Transverse colon (tissue), 4 donors: Measurements from ENCODE around the gene CDH26. TPM values are rescaled to one million over a fixed set of nuclear protein-coding genes. Genes with fewer than 3 reads are reported as not detected.
A peak's percentile ranks its signal among the peaks of the same experiment; 100 is the strongest.

Source experiments
- DNase-seq: peaks from one replicate; pipeline ENCODE4 v3.0.0-alpha.2; 2019
- H3K27ac ChIP-seq, 4 donors: fragments of 200-600 bp; sonication (generic); 2 replicates each; pipeline ENCODE4 v1.5.1; 2016 to 2018; ENCODE audit warnings: inconsistent platforms in 4 of 4
- H3K27me3 ChIP-seq: fragments of 200-600 bp; sonication (generic); 2 replicates; pipeline ENCODE4 v1.5.1; 2017; ENCODE audit warnings: inconsistent platforms
- H3K36me3 ChIP-seq, 4 donors: fragments of 200-600 bp; sonication (generic); 2 replicates each; pipeline ENCODE4 v1.5.1; 2017 to 2019; ENCODE audit warnings: inconsistent platforms in 4 of 4
- H3K4me1 ChIP-seq, 4 donors: fragments of 200-600 bp; sonication (generic); 2 replicates each; pipeline ENCODE4 v1.5.1; 2017 to 2020; ENCODE audit warnings: inconsistent platforms in 4 of 4
- H3K4me3 ChIP-seq, 4 donors: fragments of 200-600 bp; sonication (generic); 1 replicate in 1 of 4; 2 replicates in 3 of 4; pipeline versions ENCODE4 v1.5.1 to v1.6.1; 2017 to 2019; ENCODE audit warnings: inconsistent platforms in 4 of 4
- H3K9me3 ChIP-seq, 2 donors: fragments of 200-600 bp; sonication (generic); 2 replicates each; pipeline ENCODE4 v1.5.1; 2017 to 2019; ENCODE audit warnings: inconsistent platforms in 2 of 2
- CTCF ChIP-seq, 5 experiments: fragments of 200-600 bp in 3 of 5; fragments of 450-650 bp in 2 of 5; sonication (generic) in 3 of 5; IDR thresholded peaks; 1 replicate in 2 of 5; 2 replicates in 3 of 5; pipeline ENCODE4 v1.5.1; 2016 to 2017; ENCODE audit warnings: antibody characterized with exemption in 5 of 5, inconsistent platforms in 3 of 5, mild to moderate bottlenecking in 2 of 5, moderate library complexity in 1 of 5
- EP300 ChIP-seq: sonication (generic); formaldehyde crosslinking; IDR thresholded peaks from one replicate; pipeline ENCODE4 v1.6.1; 2017; ENCODE audit warnings: antibody characterized with exemption, low read depth
- POLR2A ChIP-seq: fragments of 450-650 bp; IDR thresholded peaks from one replicate; pipeline ENCODE4 v1.6.1; 2016; ENCODE audit warnings: antibody characterized with exemption, mild to moderate bottlenecking, moderate library complexity
- POLR2AphosphoS5 ChIP-seq, 3 donors: sonication (generic); formaldehyde crosslinking; IDR thresholded peaks; one replicate each; pipeline ENCODE4 v1.6.1; 2016; ENCODE audit warnings: antibody characterized with exemption in 3 of 3
- WGBS, 2 donors: methylation state at CpG; one replicate each; pipeline ENCODE4 v1.1.5; 2018; ENCODE audit warnings: low coverage in 1 of 2; 5-methylcytosine and 5-hydroxymethylcytosine counted together
- in situ Hi-C, 4 donors: fragments of 200-750 bp; cut with MboI; loops; one replicate each; pipeline versions ENCODE4 v1.15.0 to v1.15.1; 2017; ENCODE audit warnings: low sequenced_read_pairs in 3 of 4, low pct_ligation_motif_present in 1 of 4, low pct_unique_long_range_greater_than_20kb in 1 of 4
- intact Hi-C: fragments of 100-400 bp; cut with DNase I; formaldehyde crosslinking; loops from one replicate; pipeline ENCODE4 v1.15.1; 2023; ENCODE audit warnings: low total_unique reads
- total RNA-seq, 4 donors: library from RNA; depleted of rRNA; stranded (reverse); fragments of >200 nt; gene quantifications; one replicate each; pipeline ENCODE4 v1.1.0, GENCODE V29; 2016

Gene CDH26
- total RNA-seq, 4 donors from 2014 or later: 1.4 to 1.9 TPM; not detected in 2

DNA sequence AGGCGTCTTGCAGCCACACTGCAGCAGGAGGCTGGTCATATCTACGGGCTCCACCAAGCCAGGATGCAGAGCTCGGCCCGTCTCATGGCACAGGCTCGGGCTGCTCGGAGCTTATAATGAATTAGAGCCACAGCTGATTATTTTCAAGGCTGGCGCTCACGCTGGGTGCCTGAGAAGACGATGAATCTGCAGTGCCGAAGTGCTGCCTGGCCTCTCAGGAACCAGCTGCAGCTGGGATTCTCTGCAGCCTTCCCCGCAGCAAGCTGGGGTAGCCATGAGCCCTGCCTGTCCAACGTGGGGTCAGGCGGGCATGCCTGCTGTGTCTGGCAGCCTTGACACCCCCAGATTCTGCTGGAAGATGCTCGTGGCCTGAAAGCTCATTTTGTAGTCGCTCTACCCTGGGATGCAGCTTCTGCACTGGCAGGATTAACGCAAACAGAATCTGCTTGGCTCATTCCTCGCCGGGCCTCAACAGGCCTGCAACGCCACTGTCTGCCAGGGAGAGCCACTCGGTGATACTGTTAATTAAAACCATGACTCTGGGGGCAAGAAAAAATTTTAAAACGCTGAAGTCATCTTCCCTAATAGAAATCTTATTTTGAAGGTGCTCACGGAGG lies 104.3 kb downstream of the CDH26 start:
- Histone ChIP-seq H3K36me3 (no peaks in the 10 kb centered on the region), H3K4me1 (peaks cover 0 to 2% (median 0%) of the 10 kb centered on the region in 4 donors), H3K4me3 (no peak overlapping the region), H3K27ac (peak overlapping the region in 2 of 4 donors; percentile 14 to 25), H3K9me3 (no peaks in the 10 kb centered on the region), H3K27me3 (no peaks in the 10 kb centered on the region)
- in situ Hi-C loops: no loop called here
- no peak for DNase-seq
- no peak for TF ChIP-seq EP300
- TF ChIP-seq POLR2AphosphoS5 (IDR thresholded peaks at IDR 0.05): no peak
- no peak for TF ChIP-seq POLR2A
- TF ChIP-seq CTCF (IDR thresholded peaks at IDR 0.05): no peak
- WGBS, 2 donors: 51 to 68% methylated on average over 9 to 16 of the region's 22 CpGs
- intact Hi-C loops: no loop called here

GRCh38 chr20:60063048-60063451 lies 104.8 kb downstream of the CDH26 start:
- H3K4me1 ChIP-seq: no peaks in the 10 kb centered on the region
- H3K36me3 ChIP-seq: no peaks in the 10 kb centered on the region
- no peaks in the 10 kb centered on the region for H3K9me3 ChIP-seq
- in situ Hi-C loops (no loop called here), intact Hi-C loops (no loop called here)
- no peak for TF ChIP-seq EP300
- TF ChIP-seq POLR2AphosphoS5 (IDR thresholded peaks at IDR 0.05): no peak
- TF ChIP-seq CTCF (IDR thresholded peaks at IDR 0.05): no peak
- TF ChIP-seq POLR2A: no peak
- H3K27ac ChIP-seq: peak overlapping the region in 2 of 4 donors; percentile 14 to 25
- H3K4me3 ChIP-seq: no peak overlapping the region
- DNase-seq: no peak
- 66 to 80% methylated on average over 1 to 4 of the region's 4 CpGs for WGBS, 2 donors
- no peaks in the 10 kb centered on the region for H3K27me3 ChIP-seq

DNA sequence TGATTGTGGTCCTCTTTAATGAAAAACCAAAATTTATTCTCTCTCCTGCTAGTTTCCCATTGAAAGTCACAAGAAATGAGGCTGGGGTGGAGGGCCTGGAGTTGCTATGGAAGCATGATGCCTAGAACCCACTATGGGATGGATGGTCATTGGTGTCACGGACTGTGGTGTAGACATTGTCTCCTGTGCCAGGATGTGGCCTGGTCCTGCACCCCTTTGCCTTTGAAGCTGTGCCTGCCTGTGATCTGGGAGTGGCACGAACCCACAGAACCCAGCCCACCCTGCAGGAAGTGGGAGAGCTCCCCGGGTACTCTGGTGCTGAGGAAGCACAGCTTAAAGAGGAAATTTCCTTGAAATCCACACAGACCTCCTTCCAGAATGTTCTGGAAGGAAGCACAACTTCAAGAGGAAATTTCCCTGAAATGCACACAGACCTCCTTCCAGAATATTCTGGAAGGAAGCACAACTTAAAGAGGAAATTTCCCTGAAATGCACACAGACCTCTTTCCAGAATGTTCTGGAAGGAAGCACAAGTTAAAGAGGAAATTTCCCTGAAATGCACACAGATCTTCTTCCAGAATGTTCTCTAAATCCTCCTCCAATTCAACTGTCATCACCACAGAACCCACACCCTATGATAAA lies 105.6 kb downstream of the CDH26 start:
- Histone ChIP-seq H3K27ac (no peak overlapping the region), H3K9me3 (no peaks in the 10 kb centered on the region), H3K27me3 (no peaks in the 10 kb centered on the region), H3K4me3 (no peak overlapping the region), H3K36me3 (no peaks in the 10 kb centered on the region), H3K4me1 (no peaks in the 10 kb centered on the region)
- TF ChIP-seq CTCF (IDR thresholded peaks at IDR 0.05): no peak
- no peak for TF ChIP-seq EP300
- TF ChIP-seq POLR2AphosphoS5 (IDR thresholded peaks at IDR 0.05): no peak
- no peak for TF ChIP-seq POLR2A
- 33 to 62% methylated on average over 1 to 3 of the region's 3 CpGs for WGBS, 2 donors
- in situ Hi-C loops: no loop called here
- DNase-seq: no peak
- intact Hi-C loops: no loop called here

Other genes with a start within 250 kb of the CDH26 start
- 1 to 10 TPM in 1 of 4 donors, under 1 TPM in 1, not detected in 2; 0.82 to 1.1 TPM for gene SYCP2, start 24.8 kb upstream of the CDH26 start, total RNA-seq
- gene PPP1R3D, start 18.1 kb upstream of the CDH26 start, total RNA-seq: 10 to 100 TPM in 2 of 4 donors, 1 to 10 TPM in 2; 6.0 to 17.6 (median 12.2) TPM
- 10 to 100 TPM in 1 of 4 donors, 1 to 10 TPM in 3; 2.2 to 12.2 (median 6.2) TPM for gene FAM217B, start 18.0 kb upstream of the CDH26 start, total RNA-seq